Measurements from ENCODE around the gene TMEM182.

TMEM182 gene

DNA sequence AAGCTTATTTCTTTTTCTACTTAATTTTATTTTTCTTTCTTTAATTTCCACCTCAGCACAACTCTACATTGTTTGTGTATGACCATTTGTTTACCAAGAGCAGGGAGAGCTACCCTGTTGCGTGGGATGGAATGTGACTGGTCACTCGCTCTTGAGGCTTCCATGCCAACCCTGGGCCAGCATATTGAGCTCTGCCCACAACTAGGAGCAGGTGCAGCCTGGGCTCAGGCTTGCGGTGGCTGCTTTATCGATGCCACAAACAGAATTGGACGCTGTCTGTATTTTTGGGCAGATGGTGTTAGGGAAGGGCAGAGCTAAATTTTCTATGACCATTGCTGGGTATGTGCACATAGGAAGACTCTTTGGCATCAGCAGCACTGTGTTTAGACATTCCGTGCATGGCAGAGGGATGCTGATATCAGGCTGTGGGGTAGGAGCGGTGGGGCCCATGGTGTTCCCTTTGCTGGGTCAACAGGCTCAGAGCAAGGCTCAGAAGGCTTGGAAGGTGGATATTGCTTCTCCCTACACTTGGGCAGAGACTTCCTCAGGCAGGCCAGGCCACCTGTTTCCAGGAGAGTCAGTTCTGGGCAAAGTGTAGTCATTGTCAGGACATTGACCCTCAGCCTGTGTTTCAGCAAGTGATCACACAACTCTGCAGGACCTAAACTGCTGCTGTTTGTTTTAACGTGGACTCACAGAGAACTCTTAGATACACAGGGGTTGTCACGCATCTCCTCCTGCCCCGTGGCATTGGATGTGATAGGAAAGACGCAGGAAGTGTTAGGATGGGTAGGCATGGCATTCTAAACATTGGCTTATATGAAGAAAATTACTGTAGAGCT lies 40.2 kb downstream of the TMEM182 start:
- DNase-seq (ENCODE audit: low read depth), result no peak

GRCh38 chr2:102803041-102803896 lies 41.4 kb downstream of the TMEM182 start:
- no peak for DNase-seq (ENCODE audit: low read depth)

DNA sequence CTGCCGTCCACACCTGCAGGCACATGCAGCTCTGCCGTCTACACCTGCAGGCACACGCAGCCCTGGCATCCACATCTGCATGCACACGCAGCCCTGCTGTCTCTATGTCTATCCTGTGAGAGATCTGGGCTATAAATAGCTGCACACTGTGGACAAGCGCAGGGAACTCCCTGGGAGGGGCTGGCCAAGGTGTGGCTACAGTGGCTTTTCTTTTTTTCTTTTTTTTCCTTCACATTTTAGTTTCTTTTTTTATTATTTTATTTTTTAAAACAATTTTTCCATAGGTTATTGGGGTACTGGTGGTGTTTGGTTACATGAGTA lies 42.0 kb downstream of the TMEM182 start:
- DNase-seq (ENCODE audit: low read depth), result no peak

DNA sequence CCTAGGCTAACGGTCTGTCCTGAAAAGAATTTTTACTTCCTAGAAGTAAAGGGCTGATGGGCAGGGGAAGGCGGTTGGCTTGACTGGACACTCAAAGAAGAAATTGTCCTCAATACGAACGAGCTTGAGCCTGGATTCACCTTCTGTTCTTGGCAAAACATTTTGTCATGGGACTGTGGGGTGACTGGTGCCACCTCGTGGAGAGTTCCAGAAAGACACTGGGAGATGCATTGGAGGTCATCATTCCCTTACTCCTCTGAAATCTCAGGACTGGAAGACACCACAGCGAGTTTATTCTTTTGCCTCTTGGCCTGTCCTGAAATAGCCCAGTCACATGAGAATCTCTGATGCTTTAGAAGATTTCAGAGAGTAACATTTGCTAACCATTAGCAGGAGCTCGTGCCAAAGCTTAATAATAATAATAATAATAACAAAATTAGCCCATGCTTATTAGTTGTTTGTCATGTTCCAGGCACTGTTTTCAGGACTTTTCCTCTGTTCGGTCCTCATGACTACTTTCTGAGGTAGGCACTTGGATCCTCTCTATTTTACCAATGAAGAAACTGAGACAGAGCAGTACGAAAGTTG lies 44.5 kb downstream of the TMEM182 start:
- DNase-seq (ENCODE audit: low read depth), result peak; percentile 22

- DNase-seq (ENCODE audit: low read depth), result no peak
Observed at GRCh38 chr2:102809291-102810189, 47.7 kb downstream of the TMEM182 start.

GRCh38 chr2:102815285-102815684 lies 53.5 kb downstream of the TMEM182 start:
- no peak for DNase-seq (ENCODE audit: low read depth)

DNA sequence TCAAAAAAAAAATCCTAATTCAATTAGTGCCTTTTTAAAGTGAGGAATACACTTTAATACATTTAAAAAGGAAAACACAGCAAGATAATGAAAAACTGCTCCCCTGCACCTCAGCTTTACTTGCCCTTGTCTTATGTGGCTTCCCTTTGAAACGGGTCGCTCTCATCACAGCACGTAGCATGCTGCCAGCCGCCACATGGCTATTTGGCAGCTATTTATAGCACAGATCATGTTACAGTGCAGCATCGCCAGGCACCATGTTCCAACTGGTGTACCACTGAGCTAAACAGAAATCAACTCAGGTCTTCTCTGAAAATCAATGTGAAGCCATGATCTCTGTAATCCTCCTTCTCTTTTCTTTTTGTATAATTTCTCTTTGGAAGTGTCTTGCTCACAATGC lies 65.1 kb downstream of the TMEM182 start:
- DNase-seq (ENCODE audit: low read depth), result no peak

- DNase-seq (ENCODE audit: low read depth), result no peak
Observed at GRCh38 chr2:102832789-102833188, 71.0 kb downstream of the TMEM182 start.

GRCh38 chr2:102834523-102835273 lies 72.9 kb downstream of the TMEM182 start:
- DNase-seq (ENCODE audit: low read depth), result no peak

DNA sequence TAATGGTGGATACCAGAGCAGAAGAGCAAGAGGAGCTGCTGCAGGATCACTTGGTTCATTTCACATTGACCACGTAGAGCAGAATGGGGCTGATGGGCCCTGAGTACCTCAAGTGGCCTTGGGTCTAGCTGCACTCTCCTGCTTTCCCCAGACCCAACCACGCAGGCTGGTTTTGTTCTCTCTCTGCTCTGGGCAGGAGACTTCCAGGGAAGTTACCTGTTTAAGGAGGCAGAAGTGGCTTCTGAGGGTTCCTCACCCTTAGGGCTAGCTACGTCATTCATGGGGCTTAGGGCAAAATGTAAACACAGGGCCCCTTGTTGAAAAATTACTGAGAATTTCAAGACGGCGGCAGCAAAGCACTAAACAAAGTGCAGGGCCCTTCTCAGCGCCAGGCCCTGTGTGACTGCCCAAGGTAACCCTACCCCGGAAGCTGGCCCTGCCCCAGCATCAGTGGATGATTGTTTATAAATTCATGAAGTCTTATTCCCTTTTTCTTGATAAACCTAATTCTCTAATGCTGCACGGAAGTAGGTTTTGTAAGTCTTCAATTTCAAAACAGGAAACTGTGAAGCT lies 75.9 kb downstream of the TMEM182 start:
- no peak for DNase-seq (ENCODE audit: low read depth)

DNA sequence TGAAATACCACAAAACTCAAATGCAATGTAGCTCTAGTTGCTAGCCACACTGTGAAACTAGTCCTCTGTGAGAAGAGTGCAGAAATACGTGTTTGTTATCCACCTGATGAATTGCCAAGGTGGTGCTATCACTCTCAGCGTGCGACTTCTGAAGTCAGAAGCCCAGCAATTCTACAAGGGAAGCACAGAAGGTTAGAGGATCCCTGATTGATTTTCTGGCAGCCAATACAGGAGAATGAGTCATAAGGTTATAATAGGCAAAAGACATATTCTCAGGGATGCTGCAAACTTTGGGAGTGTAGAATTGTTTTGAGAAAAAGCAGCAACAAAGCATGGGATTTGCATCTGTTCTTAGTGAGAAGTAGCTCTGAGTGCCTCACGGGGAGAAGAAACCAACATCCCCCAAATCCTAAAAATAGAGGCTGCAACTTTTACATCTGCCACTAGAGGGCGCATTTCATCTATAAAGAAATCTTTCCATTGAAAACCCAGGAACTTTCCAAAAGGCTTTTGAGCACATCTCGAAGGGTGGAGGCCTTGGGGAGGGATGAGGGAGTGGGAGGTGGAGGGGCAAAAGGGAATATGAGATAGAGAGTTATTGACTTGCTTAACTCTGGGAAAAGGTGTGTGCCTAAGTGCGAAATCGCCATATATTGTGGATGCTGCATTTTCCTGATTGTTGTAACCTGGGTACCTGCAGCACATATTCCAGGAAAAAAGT lies 78.0 kb downstream of the TMEM182 start:
- DNase-seq (ENCODE audit: low read depth), result no peak

DNA sequence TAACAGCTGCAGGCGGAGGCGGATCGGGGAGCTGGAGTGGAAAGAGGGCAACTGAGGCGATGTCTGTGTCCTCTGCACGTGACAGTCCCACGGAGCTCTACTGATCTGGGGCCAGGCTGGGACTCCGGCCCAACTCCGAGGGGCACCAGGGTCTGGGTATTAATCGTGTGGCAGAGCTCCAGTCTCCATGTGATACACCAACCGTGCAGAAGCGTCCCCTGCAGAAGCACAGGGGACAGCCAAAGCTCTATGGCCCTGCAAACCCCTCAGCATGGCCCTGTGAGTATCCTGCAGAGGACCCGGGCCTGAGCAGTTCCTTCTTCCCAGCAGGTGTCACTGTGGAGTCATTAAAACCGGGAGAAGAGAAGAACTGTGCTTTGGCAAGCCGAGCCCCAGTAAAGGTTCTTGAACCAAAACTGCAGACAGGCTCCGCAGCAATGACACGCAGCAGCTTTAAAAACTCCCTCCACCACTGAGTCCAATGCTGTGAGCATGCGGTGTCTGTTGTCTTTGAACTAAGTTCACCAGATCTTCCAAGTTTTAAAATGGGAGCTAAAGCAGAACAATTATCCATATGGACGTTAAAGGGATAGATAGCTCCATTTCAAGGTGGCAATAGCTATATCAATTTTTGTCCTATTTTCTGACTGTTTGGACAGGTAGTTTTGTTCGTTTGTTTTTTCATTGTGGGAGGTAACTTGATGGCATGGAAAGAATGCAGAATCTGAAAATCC lies 79.4 kb downstream of the TMEM182 start:
- DNase-seq (ENCODE audit: low read depth), result no peak

DNA sequence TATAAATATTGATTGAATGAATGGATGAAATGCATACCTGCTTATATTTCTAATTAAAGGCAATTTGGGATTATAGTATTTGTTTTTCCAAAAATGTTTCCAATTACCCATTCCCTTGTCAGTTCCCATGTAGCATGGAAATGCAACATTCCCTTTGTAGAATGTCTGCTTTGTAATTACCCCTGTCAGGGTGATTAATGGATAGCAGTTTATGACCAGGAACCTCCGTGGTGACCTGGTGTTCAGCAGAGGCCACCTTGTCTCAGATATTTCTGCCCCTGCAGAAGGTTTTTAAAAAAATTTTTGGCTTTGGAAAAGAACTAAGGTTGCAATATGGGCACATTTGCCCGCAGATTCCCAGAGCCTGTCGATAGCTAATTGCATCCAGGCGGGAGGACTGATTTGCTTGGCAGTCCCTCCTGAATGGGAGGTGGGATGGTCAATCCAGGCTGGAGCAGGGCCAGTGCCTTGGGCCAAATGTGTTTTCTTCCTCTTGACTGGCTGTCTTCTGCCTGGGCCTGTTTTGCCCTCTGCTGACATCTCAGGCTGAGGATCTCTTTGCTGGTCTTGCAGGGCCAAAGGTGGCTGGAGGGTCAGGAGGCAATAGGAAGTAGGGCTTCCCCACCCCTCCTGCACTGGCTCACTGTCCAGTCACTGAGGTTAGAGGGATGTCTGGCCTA lies 82.1 kb downstream of the TMEM182 start:
- no peak for DNase-seq (ENCODE audit: low read depth)

DNA sequence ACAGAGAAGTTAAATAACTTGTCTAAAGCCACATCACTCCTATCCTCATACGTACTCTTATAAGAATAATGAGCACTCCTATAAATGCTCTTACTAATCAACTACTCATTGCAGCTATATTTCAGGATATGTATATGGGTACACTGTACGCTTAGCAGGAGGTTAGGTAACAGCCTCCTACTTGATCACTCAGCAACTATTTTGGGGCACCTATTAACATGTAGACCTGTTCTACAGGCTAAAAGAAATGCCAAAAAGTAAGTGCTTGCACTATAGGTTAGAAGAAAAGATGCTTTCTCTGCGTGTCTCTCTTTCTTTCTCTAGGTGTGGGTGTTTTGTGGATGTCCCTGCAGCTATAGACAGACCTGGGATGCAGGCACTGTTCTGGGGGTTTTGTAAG lies 83.1 kb downstream of the TMEM182 start:
- DNase-seq (ENCODE audit: low read depth), result no peak

DNA sequence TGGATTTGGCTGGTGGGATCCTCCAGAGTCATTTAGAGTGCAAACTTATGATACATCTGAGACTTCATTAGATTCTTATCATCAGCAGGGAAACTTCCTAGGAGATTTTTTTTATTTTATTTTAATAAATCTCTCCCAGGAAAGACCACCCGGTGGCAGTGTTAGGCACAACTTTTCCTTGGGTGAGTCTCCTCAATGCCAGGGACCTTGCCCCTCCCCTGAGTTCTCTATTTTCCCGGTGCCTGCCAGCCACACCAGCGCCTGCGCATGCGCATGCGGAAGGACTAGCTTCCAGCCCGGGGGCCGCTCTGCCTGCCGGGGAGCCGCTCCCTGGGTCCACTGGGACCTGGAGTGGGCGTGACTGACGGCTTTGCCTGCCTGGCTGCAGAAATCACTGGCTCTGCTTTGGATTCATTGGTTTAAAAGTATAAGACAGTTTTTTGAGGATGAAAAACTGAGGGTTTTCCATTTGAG lies 86.6 kb downstream of the TMEM182 start:
- DNase-seq (ENCODE audit: low read depth), result no peak

DNA sequence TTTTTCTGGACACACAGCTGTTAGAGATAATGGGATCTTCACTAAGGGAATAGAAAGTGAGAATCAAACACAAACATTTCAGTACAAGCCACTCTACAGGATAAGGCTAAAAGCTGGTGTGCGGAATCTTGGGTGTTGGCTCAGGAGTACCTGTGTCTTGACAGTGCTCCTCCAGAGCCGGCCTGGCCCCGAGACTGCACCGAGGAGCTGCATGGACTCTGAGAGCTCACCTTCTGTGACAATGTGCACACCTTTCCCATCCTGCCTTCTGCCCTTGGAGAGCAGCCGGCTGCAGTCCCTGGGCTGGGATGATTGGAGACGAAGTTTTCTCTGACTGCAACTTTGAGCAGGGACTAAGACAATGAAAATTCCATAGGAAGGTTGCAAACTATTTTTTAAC lies 89.1 kb downstream of the TMEM182 start:
- no peak for DNase-seq (ENCODE audit: low read depth)

GRCh38 chr2:102852867-102853266 lies 91.0 kb downstream of the TMEM182 start:
- DNase-seq (ENCODE audit: low read depth), result no peak

Data from GM04503 (cell line).